Endothelial cell of umbilical vein (primary cell): Measurements from ENCODE around the gene SPINT1. TPM values are rescaled to one million over a fixed set of nuclear protein-coding genes. Genes with fewer than 3 reads are reported as not detected.

Source experiments
- BruUV-seq: library from RNA; stranded (reverse); fragments of 400-500 nt; replicated peaks from 2 replicates; lab custom pipeline; 2021; lab: Mats Ljungman, UMichigan
- CTCF ChIA-PET: fragments of 300-600, 350-600 bp; sonication (Branson Sonifier 250); formaldehyde crosslinking; loops from one replicate; lab custom pipeline; 2021; ENCODE audit warnings: antibody characterized with exemption, inconsistent platforms; lab: Charles Lee
- POLR2A ChIA-PET: fragments of 300-600, 350-600 bp; sonication (Branson Sonifier 250); formaldehyde crosslinking; loops from one replicate; lab custom pipeline; 2021; ENCODE audit warnings: antibody characterized with exemption, inconsistent platforms; lab: Charles Lee
- DNase-seq: peaks from one replicate; pipeline ENCODE4 v3.0.0-alpha.2; 2011; ENCODE audit warnings: low read depth, low spot score
- FAIRE-seq: peaks from 2 replicates; lab custom pipeline; 2011; peaks lifted over from hg19 to GRCh38; lab: Jason Lieb, UNC
- H2AFZ ChIP-seq: 2 replicates; pipeline ENCODE4 v1.6.0; 2012; ENCODE audit warnings: low read depth, low read length, control low read depth, inconsistent platforms
- H3K27ac ChIP-seq: 2 replicates; pipeline ENCODE4 v1.5.1; 2011; ENCODE audit warnings: low read depth, mild to moderate bottlenecking, control low read depth, low read length, moderate library complexity; ENCODE audit not compliant: insufficient read depth
- H3K27me3 ChIP-seq, 2 experiments: 2 replicates each; pipeline versions ENCODE4 v1.6.0 to v1.6.1; 2011; ENCODE audit warnings: low read length in 2 of 2, mixed read lengths in 1 of 2; ENCODE audit not compliant: control insufficient read depth in 2 of 2, insufficient read depth in 2 of 2
- H3K36me3 ChIP-seq, 2 experiments: 2 replicates in 1 of 2; 3 replicates in 1 of 2; pipeline ENCODE4 v1.5.1; 2011; ENCODE audit warnings: low read length in 2 of 2, mild to moderate bottlenecking in 1 of 2, moderate library complexity in 1 of 2; ENCODE audit not compliant: control insufficient read depth in 2 of 2, insufficient read depth in 2 of 2; ENCODE audit errors: extremely low read depth in 1 of 2
- H3K4me1 ChIP-seq: 3 replicates; pipeline ENCODE4 v1.5.1; 2011; ENCODE audit warnings: mild to moderate bottlenecking, low read length; ENCODE audit not compliant: control insufficient read depth, insufficient read depth; ENCODE audit errors: extremely low read depth
- H3K4me2 ChIP-seq: 2 replicates; pipeline ENCODE4 v1.6.1; 2011; ENCODE audit warnings: low read length, control low read depth, mixed read lengths; ENCODE audit not compliant: insufficient read depth
- H3K4me3 ChIP-seq, 3 experiments: fragments of 200-600 bp in 1 of 3; sonication (generic), shearing (Covaris generic) in 1 of 3; replicated peaks in 1 of 3; 2 replicates each; pipeline ENCODE4 v1.5.1; 2011 to 2016; ENCODE audit warnings: control low read depth in 3 of 3, low read length in 3 of 3, mild to moderate bottlenecking in 2 of 3, inconsistent platforms in 1 of 3, low read depth in 1 of 3, moderate library complexity in 1 of 3; ENCODE audit not compliant: insufficient read depth in 1 of 3
- H3K79me2 ChIP-seq: 2 replicates; pipeline ENCODE4 v1.6.0; 2012; ENCODE audit warnings: low read length, inconsistent platforms; ENCODE audit not compliant: control insufficient read depth, insufficient read depth
- H3K9ac ChIP-seq: replicated peaks from 2 replicates; pipeline ENCODE3; 2011; ENCODE audit warnings: low read length, control low read depth; ENCODE audit not compliant: insufficient read depth; ENCODE audit errors: extremely low read depth
- H3K9me1 ChIP-seq: replicated peaks from 3 replicates; pipeline ENCODE4 v1.6.0; 2011; ENCODE audit warnings: mild to moderate bottlenecking, low read length; ENCODE audit not compliant: control insufficient read depth, insufficient read depth; ENCODE audit errors: extremely low read depth
- H3K9me3 ChIP-seq: replicated peaks from 2 replicates; pipeline ENCODE4 v1.5.1; 2012; ENCODE audit warnings: low read length, inconsistent platforms; ENCODE audit not compliant: control insufficient read depth, insufficient read depth
- H4K20me1 ChIP-seq: replicated peaks from 2 replicates; pipeline ENCODE3; 2011; ENCODE audit warnings: mild to moderate bottlenecking, low read length; ENCODE audit not compliant: control insufficient read depth, insufficient read depth; ENCODE audit errors: extremely low read depth
- CTCF ChIP-seq, 2 donors: IDR thresholded peaks; 1 replicate in 1 of 2; 2 replicates in 1 of 2; pipeline ENCODE4 v1.5.1; 2011; ENCODE audit warnings: low read length in 2 of 2, mild to moderate bottlenecking in 2 of 2, moderate library complexity in 2 of 2, control low read depth in 1 of 2, inconsistent platforms in 1 of 2, low read depth in 1 of 2; ENCODE audit not compliant: insufficient read depth in 1 of 2; ENCODE audit errors: extremely low read depth in 1 of 2
- EZH2 ChIP-seq: IDR thresholded peaks from 2 replicates; pipeline ENCODE4 v1.6.1; 2012; ENCODE audit warnings: borderline replicate concordance, low read depth, mild to moderate bottlenecking, moderate library complexity, low read length, inconsistent platforms; ENCODE audit not compliant: severe bottlenecking
- FOS ChIP-seq: IDR thresholded peaks from 2 replicates; pipeline ENCODE4 v1.6.1; 2011; ENCODE audit warnings: mild to moderate bottlenecking, low read length, moderate library complexity, borderline replicate concordance; ENCODE audit not compliant: insufficient read depth
- GATA2 ChIP-seq: IDR thresholded peaks from 2 replicates; pipeline ENCODE4 v1.7.0; 2011; ENCODE audit warnings: low read depth, mild to moderate bottlenecking, moderate library complexity, mixed read lengths, low read length; ENCODE audit not compliant: insufficient read length, insufficient read depth
- JUN ChIP-seq: IDR thresholded peaks from 2 replicates; pipeline ENCODE4 v1.6.1; 2011; ENCODE audit warnings: borderline replicate concordance, low read depth; ENCODE audit not compliant: insufficient read length, insufficient read depth
- MAX ChIP-seq: IDR thresholded peaks from 2 replicates; pipeline ENCODE4 v1.6.1; 2011; ENCODE audit not compliant: insufficient read depth, insufficient read length
- MYC ChIP-seq: IDR thresholded peaks from one replicate; pipeline ENCODE4 v1.6.1; 2011; ENCODE audit warnings: mild to moderate bottlenecking, low read depth, low read length
- POLR2A ChIP-seq: IDR thresholded peaks from 2 replicates; pipeline ENCODE4 v1.6.1; 2012; ENCODE audit warnings: low read depth, mild to moderate bottlenecking, control low read depth, low read length
- POLR2AphosphoS5 ChIP-seq: IDR thresholded peaks from 2 replicates; pipeline ENCODE4 v1.6.1; 2012; ENCODE audit warnings: low read depth, mild to moderate bottlenecking, control low read depth, low read length, moderate library complexity; ENCODE audit not compliant: insufficient read depth
- dilution Hi-C: fragments of 300-500 bp; cut with MboI; formaldehyde crosslinking; loops from one replicate; pipeline ENCODE4 v1.15.0; 2019; ENCODE audit warnings: low sequenced_read_pairs; ENCODE audit not compliant: extremely low pct_ligation_motif_present
- intact Hi-C: fragments of 100-400 bp; cut with micrococcal nuclease; formaldehyde crosslinking; loops from one replicate; pipeline ENCODE4 v1.10.0; 2022
- polyA plus RNA-seq, 4 experiments: library from polyadenylated mRNA; depleted of rRNA in 3 of 4; stranded (reverse) in 3 of 4; unstranded in 1 of 4; fragments of >200 nt; gene quantifications; 2 replicates each; pipeline versions ENCODE4 v1.2.1 to v1.2.3, GENCODE V29; 2011 to 2012; ENCODE audit warnings: missing spikeins in 1 of 4
- total RNA-seq: library from RNA; stranded (reverse); gene quantifications from 2 replicates; pipeline ENCODE4 v1.2.3, GENCODE V29; 2021

Gene SPINT1
- total and polyA plus RNA-seq, 2 donors (not counting 3 experiments of a cell fraction or from before 2014, with no cell fraction given), result 4.1 to 4.2 TPM

DNA sequence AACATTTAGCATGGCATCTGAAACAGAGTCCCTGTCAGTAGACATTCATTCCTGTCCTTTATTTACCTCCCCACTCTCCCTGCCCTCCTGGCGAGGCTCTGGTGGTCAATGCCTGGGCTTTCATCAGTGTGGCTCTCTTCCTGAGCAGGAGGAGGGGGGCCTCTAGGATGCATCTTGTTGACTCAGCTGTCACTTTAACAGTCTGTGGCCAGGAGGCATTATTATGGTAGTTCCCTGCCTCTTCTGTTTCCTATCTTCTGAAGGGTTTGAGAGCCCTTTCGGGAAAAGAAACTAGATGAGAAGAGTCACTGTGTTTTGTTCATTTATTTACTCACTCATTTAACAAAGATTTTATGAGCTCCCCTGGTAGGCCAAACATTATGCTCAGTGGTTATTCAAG, 13.0 kb upstream of the SPINT1 start:
- Histone ChIP-seq H3K27ac (no peak overlapping the region), H4K20me1 (no peaks in the 10 kb centered on the region), H2AFZ (no peak overlapping the region), H3K79me2 (no peaks in the 10 kb centered on the region), H3K36me3 (no peaks in the 10 kb centered on the region), H3K4me3 (no peak overlapping the region), H3K9me1 (no peaks in the 10 kb centered on the region), H3K9ac (no peak overlapping the region), H3K9me3 (no peaks in the 10 kb centered on the region), H3K4me2 (no peak overlapping the region), H3K4me1 (no peaks in the 10 kb centered on the region), H3K27me3 (peaks cover 2 to 11% of the 10 kb centered on the region in 2 experiments)
- DNase-seq (no peak), FAIRE-seq (no peak)
- no TSS peak for BruUV-seq
- intact Hi-C loops (no loop called here), dilution Hi-C loops (no loop called here)
- POLR2A ChIA-PET, result no interaction called here
- CTCF ChIA-PET, result interaction anchor here (1.2 to 2.0 kb wide), 2 partner anchors 13 to 27 kb away, joined by 4 to 14 read pairs; no protein-coding TSS in a partner anchor
- TF ChIP-seq JUN (no peak), MYC (no peak), POLR2AphosphoS5 (no peak), CTCF (IDR thresholded peaks at IDR 0.05; ENCODE audit: extremely low read depth in 1 of 2, insufficient read depth in 1 of 2, low read depth in 1 of 2, low read length in 2 of 2) (no peak), MAX (no peak), POLR2A (no peak), EZH2 (no peak), FOS (no peak), GATA2 (no peak)
